Neuronal stem cell (in vitro differentiated cells): ENCODE results near the gene SUN2.

ENCODE experiments used
- DNase-seq: peaks from one replicate; pipeline ENCODE4 v3.0.0-alpha.2; 2013; ENCODE audit warnings: low spot score
- H2AFZ ChIP-seq: one replicate; pipeline ENCODE4 v1.6.1; 2013; ENCODE audit warnings: mild to moderate bottlenecking, low read length, inconsistent platforms
- H2AK5ac ChIP-seq: 2 replicates; pipeline ENCODE4 v1.6.1; 2013; ENCODE audit warnings: low read depth, mild to moderate bottlenecking, inconsistent platforms, low read length, moderate library complexity, mixed read lengths
- H2BK120ac ChIP-seq: 2 replicates; pipeline ENCODE4 v1.6.1; 2013; ENCODE audit warnings: low read depth, mild to moderate bottlenecking, inconsistent platforms, low read length, moderate library complexity, mixed read lengths
- H2BK12ac ChIP-seq: one replicate; pipeline ENCODE4 v1.6.1; 2013; ENCODE audit warnings: low read length, inconsistent platforms
- H2BK15ac ChIP-seq: 2 replicates; pipeline ENCODE4 v1.6.1; 2013; ENCODE audit warnings: mild to moderate bottlenecking, low read length, inconsistent platforms, mixed read lengths
- H2BK5ac ChIP-seq: one replicate; pipeline ENCODE4 v1.6.1; 2013; ENCODE audit warnings: inconsistent platforms, mild to moderate bottlenecking, low read length, moderate library complexity
- H3K14ac ChIP-seq: one replicate; pipeline ENCODE4 v1.6.1; 2013; ENCODE audit warnings: low read length, inconsistent platforms
- H3K18ac ChIP-seq: 2 replicates; pipeline ENCODE4 v1.6.1; 2013; ENCODE audit warnings: low read length, inconsistent platforms
- H3K23ac ChIP-seq: 2 replicates; pipeline ENCODE4 v1.6.1; 2013; ENCODE audit warnings: low read depth, mild to moderate bottlenecking, mixed read lengths, low read length, inconsistent platforms; ENCODE audit not compliant: poor library complexity
- H3K27ac ChIP-seq: replicated peaks from 3 replicates; pipeline ENCODE4 v1.5.1; 2013; ENCODE audit warnings: low read length, inconsistent platforms
- H3K27me3 ChIP-seq, 3 experiments: 2 replicates each; pipeline ENCODE4 v1.6.1; 2013; ENCODE audit warnings: low read length in 3 of 3, mild to moderate bottlenecking in 2 of 3, inconsistent platforms in 1 of 3, low read depth in 1 of 3, mixed read lengths in 1 of 3, moderate library complexity in 1 of 3; ENCODE audit not compliant: control insufficient read depth in 3 of 3, insufficient read depth in 3 of 3
- H3K36me3 ChIP-seq, 2 donors: replicated peaks in 1 of 2; 2 replicates each; pipeline ENCODE4 v1.6.1; 2013; ENCODE audit warnings: low read length in 2 of 2; ENCODE audit not compliant: control insufficient read depth in 2 of 2, insufficient read depth in 2 of 2
- H3K4ac ChIP-seq: 2 replicates; pipeline ENCODE4 v1.6.1; 2013; ENCODE audit warnings: inconsistent platforms, mild to moderate bottlenecking, low read length, moderate library complexity
- H3K4me1 ChIP-seq, 2 donors: 1 replicate in 1 of 2; 2 replicates in 1 of 2; pipeline ENCODE4 v1.6.1; 2013; ENCODE audit warnings: low read length in 2 of 2, low read depth in 1 of 2; ENCODE audit not compliant: control insufficient read depth in 2 of 2, insufficient read depth in 1 of 2
- H3K4me2 ChIP-seq: one replicate; pipeline ENCODE4 v1.6.1; 2013; ENCODE audit warnings: mild to moderate bottlenecking, low read length, inconsistent platforms; ENCODE audit not compliant: insufficient read depth, poor library complexity, severe bottlenecking
- H3K4me3 ChIP-seq, 2 donors: 2 replicates each; pipeline ENCODE4 v1.5.1; 2013; ENCODE audit warnings: low read length in 2 of 2, mild to moderate bottlenecking in 2 of 2, inconsistent platforms in 1 of 2, moderate library complexity in 1 of 2
- H3K79me1 ChIP-seq: one replicate; pipeline ENCODE4 v1.6.1; 2013; ENCODE audit warnings: low read depth, mild to moderate bottlenecking, inconsistent platforms, low read length, moderate library complexity
- H3K9ac ChIP-seq: one replicate; pipeline ENCODE4 v1.6.1; 2013; ENCODE audit warnings: mild to moderate bottlenecking, low read depth, low read length, inconsistent platforms; ENCODE audit not compliant: poor library complexity
- H3K9me3 ChIP-seq, 2 donors: replicated peaks in 1 of 2; 2 replicates each; pipeline versions ENCODE3 to v1.6.1; 2013; ENCODE audit warnings: low read length in 2 of 2, mild to moderate bottlenecking in 2 of 2, inconsistent platforms in 1 of 2, low read depth in 1 of 2, mixed read lengths in 1 of 2, moderate library complexity in 1 of 2; ENCODE audit not compliant: control insufficient read depth in 2 of 2, insufficient read depth in 1 of 2
- H4K8ac ChIP-seq: one replicate; pipeline ENCODE4 v1.6.1; 2013; ENCODE audit warnings: low read depth, mild to moderate bottlenecking, inconsistent platforms, low read length, moderate library complexity
- H4K91ac ChIP-seq: one replicate; pipeline ENCODE4 v1.6.1; 2013; ENCODE audit warnings: low read length, low read depth, mild to moderate bottlenecking, inconsistent platforms; ENCODE audit not compliant: poor library complexity
- WGBS, 2 donors: extraction: QIAGEN DNeasy Blood & Tissue Kit; methylation state at CpG; one replicate each; pipeline ENCODE4 v1.1.7; 2013; ENCODE audit warnings: missing lambda C conversion rate in 2 of 2, mixed read lengths in 1 of 2; ENCODE audit not compliant: insufficient read length in 2 of 2, insufficient replicate concordance in 1 of 2; ENCODE audit errors: extremely low coverage in 2 of 2; 5-methylcytosine and 5-hydroxymethylcytosine counted together

SUN2 gene

DNA sequence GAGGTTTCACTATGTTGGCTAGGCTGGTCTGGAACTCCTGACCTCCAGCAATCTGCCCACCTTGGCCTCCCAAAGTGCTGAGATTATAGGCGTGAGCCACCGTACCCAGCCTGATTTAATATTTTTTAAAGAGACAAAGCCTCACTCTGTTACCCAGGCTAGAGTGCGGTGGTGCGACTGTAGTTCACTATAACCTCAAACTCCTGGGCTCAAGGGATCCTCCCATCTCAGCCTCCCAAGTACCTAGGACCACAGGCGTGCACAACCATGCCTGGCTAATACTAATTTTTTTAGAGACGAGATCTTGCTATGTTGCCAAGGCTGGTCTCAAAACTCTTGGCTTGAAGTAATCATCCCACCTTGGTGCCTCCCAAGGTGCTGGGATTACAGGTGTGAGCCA lies 36.6 kb downstream of the SUN2 start:
- Histone ChIP-seq H3K4me2 (no peak overlapping the region), H2BK12ac (no peak overlapping the region), H3K36me3 (peaks cover 42 to 91% of the 10 kb centered on the region in 2 donors), H3K4me1 (peaks cover 0 to 6% of the 10 kb centered on the region in 2 donors), H3K23ac (no peak overlapping the region), H3K4ac (no peak overlapping the region), H2BK120ac (no peak overlapping the region), H3K9me3 (peaks cover 0 to 2% of the 10 kb centered on the region in 2 donors), H2BK15ac (no peak overlapping the region), H3K9ac (no peak overlapping the region), H3K79me1 (peaks cover 19% of the 10 kb centered on the region), H3K14ac (no peak overlapping the region), H3K27ac (no peak overlapping the region), H2BK5ac (no peak overlapping the region), H3K18ac (no peak overlapping the region), H3K4me3 (no peak overlapping the region), H4K8ac (no peak overlapping the region), H4K91ac (no peak overlapping the region), H3K27me3 (no peaks in the 10 kb centered on the region), H2AK5ac (no peak overlapping the region), H2AFZ (no peak overlapping the region)
- DNase-seq: no peak
- no CpG with 5 or more reads among the region's 6 CpGs for WGBS, 2 donors

DNA sequence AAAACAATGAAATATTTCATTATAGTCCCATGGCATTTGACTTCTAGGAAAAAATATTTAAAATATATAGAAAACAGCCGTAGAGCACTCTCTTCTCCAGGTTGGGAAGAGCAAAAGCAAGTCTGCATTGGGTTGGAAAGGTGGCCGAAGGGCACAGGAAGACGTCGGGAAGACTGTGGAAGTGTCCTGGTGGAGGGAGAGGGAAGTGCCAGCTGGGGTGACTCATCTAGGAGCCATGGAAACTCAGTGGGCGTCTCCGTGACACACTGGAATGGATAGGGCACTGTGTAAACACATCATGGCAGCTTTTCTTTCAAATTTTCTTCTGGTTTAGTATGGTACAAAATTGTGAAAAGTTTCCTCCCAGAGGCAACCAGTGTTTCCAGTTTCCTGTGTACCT lies 37.4 kb downstream of the SUN2 start:
- no CpG with 5 or more reads among the region's 6 CpGs for WGBS, 2 donors
- Histone ChIP-seq H2BK5ac (no peak overlapping the region), H2BK15ac (no peak overlapping the region), H2AK5ac (no peak overlapping the region), H3K36me3 (peaks cover 36 to 84% of the 10 kb centered on the region in 2 donors), H2BK12ac (no peak overlapping the region), H3K18ac (no peak overlapping the region), H2AFZ (no peak overlapping the region), H3K4me1 (peaks cover 2 to 9% of the 10 kb centered on the region in 2 donors), H3K4me2 (no peak overlapping the region), H3K27me3 (no peaks in the 10 kb centered on the region), H3K4me3 (no peak overlapping the region), H3K23ac (no peak overlapping the region), H3K9ac (no peak overlapping the region), H4K8ac (no peak overlapping the region), H2BK120ac (no peak overlapping the region), H4K91ac (no peak overlapping the region), H3K9me3 (peaks cover 0 to 2% of the 10 kb centered on the region in 2 donors), H3K79me1 (peaks cover 19% of the 10 kb centered on the region), H3K4ac (no peak overlapping the region), H3K27ac (no peak overlapping the region), H3K14ac (no peak overlapping the region)
- no peak for DNase-seq

DNA sequence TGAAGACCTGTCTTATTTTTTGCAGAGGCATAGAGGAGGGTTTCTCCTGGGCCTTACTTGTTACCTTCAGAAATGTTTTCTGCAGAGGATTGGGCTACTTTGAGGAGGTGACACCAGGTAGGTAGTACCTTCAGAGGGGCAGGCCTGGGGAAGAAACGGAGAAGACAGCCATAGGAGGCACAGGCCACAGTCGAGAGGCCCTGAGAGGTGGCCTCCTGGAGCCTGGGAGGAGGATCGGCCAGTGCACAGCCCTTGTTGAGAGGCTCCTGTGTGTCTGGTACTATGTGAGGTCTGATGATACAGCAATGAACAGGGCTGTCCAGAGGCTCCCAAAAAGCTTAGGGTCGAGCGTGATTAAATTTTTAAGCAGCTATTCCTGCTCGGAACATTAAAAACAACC lies 38.6 kb downstream of the SUN2 start:
- H2AFZ ChIP-seq: no peak overlapping the region
- H3K79me1 ChIP-seq: peaks cover 21% of the 10 kb centered on the region
- no peak overlapping the region for H3K4me2 ChIP-seq
- DNase-seq: no peak
- peaks cover 27 to 76% of the 10 kb centered on the region in 2 donors for H3K36me3 ChIP-seq
- H4K8ac ChIP-seq: no peak overlapping the region
- H2BK15ac ChIP-seq: no peak overlapping the region
- no peaks in the 10 kb centered on the region for H3K27me3 ChIP-seq
- H3K27ac ChIP-seq: no peak overlapping the region
- no peak overlapping the region for H3K23ac ChIP-seq
- no peak overlapping the region for H4K91ac ChIP-seq
- no peak overlapping the region for H2BK5ac ChIP-seq
- no peak overlapping the region for H3K18ac ChIP-seq
- H2AK5ac ChIP-seq: no peak overlapping the region
- no CpG with 5 or more reads among the region's 6 CpGs for WGBS, 2 donors
- H3K4me3 ChIP-seq: no peak overlapping the region
- H2BK120ac ChIP-seq: no peak overlapping the region
- H3K14ac ChIP-seq: no peak overlapping the region
- H2BK12ac ChIP-seq: no peak overlapping the region
- peaks cover 2 to 20% of the 10 kb centered on the region in 2 donors for H3K4me1 ChIP-seq
- no peak overlapping the region for H3K9ac ChIP-seq
- no peak overlapping the region for H3K4ac ChIP-seq
- H3K9me3 ChIP-seq: peaks cover 0 to 2% of the 10 kb centered on the region in 2 donors

DNA sequence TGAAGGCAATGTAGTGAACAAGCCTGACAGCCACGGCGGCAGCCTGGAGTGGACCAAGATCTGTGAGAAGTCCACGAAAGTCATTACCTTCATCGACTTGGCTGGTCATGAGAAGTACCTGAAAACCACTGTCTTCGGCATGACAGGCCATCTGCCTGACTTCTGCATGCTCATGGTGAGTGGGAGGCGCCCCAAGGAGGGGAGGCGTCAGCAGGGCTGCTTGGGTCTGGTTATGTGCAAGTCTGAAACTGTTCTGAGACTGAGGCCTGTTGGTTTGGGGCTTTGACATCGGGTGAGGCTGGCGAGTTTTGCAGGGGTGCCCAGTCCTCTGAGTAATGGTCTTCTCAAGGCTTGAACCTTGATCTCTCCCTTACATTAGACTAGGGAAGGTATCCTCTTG lies 39.0 kb downstream of the SUN2 start:
- H4K8ac ChIP-seq: no peak overlapping the region
- no peak for DNase-seq
- no peak overlapping the region for H3K4ac ChIP-seq
- H2BK5ac ChIP-seq: peak overlapping the region; percentile 35
- H3K27ac ChIP-seq: no peak overlapping the region
- H3K36me3 ChIP-seq: peaks cover 27 to 75% of the 10 kb centered on the region in 2 donors
- no peak overlapping the region for H2AFZ ChIP-seq
- H3K4me3 ChIP-seq: no peak overlapping the region
- H2BK15ac ChIP-seq: no peak overlapping the region
- H3K27me3 ChIP-seq: no peaks in the 10 kb centered on the region
- H3K23ac ChIP-seq: peak overlapping the region; percentile 46
- peaks cover 2 to 22% of the 10 kb centered on the region in 2 donors for H3K4me1 ChIP-seq
- H3K14ac ChIP-seq: no peak overlapping the region
- H3K4me2 ChIP-seq: no peak overlapping the region
- H4K91ac ChIP-seq: no peak overlapping the region
- peaks cover 0 to 2% of the 10 kb centered on the region in 2 donors for H3K9me3 ChIP-seq
- H2BK120ac ChIP-seq: no peak overlapping the region
- no CpG with 5 or more reads among the region's 9 CpGs for WGBS, 2 donors
- no peak overlapping the region for H3K9ac ChIP-seq
- H2BK12ac ChIP-seq: no peak overlapping the region
- H2AK5ac ChIP-seq: no peak overlapping the region
- peaks cover 21% of the 10 kb centered on the region for H3K79me1 ChIP-seq
- peak overlapping the region; percentile 48 for H3K18ac ChIP-seq
